HCEC 1CT (cell line): Measurements from ENCODE around the gene KMT2D.
A peak's percentile ranks its signal among the peaks of the same experiment; 100 is the strongest.

Experiments
- DNase-seq: peaks from one replicate; pipeline ENCODE4 v3.0.0-alpha.2; 2017

KMT2D gene

DNA sequence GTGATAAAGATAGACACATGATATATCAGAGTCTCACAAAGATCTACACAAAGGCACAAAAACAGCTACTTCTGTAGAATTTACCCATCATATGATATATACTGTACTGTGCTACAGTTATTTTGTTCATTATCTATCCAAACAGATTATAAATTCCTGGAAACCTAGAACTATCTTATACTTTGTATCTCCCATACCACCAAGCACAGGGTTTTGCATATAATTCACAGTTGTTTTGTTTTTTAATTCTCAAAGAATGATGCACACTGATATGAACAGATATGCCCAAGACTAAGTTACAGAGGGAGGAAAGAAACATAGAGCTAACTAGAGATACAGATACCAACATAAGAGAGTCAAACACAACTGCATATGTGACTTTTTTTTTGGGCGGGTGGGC lies 45.4 kb downstream of the KMT2D start:
- no peak for DNase-seq

DNA sequence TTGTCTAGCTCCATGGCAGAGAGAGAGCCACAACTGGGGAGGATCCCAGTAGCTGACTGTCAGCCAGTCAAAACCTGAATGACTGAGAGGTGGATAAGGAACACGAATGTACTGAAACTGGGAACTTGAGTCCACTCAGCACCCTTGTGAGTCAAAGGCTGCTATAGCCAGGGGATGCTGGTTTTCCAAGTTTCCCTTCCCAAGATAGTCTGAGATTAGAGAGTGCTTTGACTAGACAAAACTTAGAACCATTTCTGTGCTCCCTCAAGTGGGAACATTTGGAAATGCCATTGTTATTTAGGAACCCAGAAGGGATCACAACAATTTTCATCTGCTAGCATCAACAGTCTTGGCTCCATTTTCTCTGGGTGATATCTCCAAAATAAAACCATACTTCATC lies 46.0 kb downstream of the KMT2D start:
- DNase-seq, result peak; percentile 26

DNA sequence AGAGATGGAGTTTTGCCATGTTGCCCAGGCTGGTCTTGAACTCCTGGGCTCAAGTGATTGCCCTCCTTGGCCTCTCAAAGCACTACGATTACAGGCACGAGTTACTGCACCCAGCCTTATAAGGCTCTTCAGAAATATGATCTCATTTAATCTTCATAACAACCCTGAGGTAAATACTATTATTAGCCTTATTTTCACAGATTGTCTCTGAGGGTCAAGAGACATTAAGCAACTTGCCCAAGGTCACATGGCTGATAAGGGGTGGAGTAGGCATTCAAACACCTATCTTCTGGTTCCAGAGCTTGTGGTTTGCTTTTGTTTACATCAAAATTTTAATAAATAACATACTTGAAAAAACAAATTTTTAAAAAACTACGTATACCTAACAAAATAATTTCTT lies 47.2 kb downstream of the KMT2D start:
- DNase-seq, result no peak

DNA sequence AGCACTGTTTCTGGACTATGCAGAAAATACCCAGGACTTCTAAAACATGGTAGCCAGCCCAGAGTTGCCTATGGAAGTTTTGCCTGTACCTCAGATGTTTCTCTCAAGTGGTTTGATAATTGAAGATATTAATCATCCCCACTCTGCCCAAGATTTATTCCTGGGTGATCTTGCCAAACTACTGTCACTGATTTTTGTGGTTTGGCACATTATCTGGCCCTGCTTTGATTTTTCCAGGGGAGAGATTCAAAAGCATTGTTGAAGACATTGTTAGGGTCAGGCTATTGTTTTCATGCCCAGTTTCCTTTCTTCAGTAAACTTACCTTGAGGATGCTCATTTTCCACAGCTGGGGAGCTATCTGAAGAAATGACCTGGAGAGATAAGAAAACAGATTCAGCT lies 47.9 kb downstream of the KMT2D start:
- no peak for DNase-seq
